ENCODE results near the gene RALGDS. TPM values are rescaled to one million over a fixed set of nuclear protein-coding genes. Genes with fewer than 3 reads are reported as not detected.

The RALGDS gene
- total and polyA plus RNA-seq, 2 of the 4 experiments (the other 2 are of a cell fraction), result 13.1 to 36.9 TPM

DNA sequence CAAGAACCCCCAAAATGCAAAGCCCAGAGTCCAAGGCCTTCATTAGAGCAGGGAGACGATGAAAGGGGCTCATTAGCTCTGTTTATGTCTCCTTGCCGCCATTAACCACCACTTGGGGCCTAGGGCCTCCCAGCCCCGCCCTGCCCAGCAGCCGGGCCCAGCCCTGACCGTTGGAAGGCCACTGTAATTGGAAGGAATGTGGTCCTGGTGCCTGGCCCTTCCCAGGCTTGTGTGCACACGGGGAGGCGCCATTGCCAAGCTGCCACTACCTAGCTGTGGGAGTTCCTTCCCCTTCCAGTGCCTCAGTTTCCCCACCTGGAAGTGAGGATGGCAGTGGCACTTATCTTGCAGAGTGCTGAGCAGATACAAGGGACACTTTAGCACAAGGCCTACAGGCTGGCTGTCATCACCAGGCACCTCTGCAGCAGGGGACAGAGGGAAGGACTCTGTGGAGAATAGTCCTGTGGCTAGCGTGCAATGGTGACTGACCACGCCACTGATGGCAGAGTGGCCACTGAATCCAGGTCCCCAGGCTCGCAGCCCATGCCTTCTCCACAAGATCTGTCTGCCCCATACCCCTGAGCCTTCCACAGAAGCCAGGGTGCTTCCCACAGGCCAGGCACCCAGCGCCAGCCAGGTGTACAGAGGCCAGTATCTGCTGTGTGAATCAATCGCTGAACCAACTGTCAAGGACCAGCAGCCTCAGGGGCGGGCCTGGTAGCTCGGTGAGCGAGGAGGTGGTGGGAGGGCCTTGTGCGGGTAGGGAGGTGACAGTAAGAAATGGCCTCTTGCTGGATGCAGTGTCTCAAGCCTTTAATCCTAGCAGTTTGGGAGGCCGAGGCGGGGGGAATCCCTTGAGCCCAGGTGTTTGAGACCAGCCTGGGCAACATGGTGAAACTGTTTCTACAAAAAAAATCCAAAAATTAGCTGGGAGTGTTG is 21.9 kb upstream of the RALGDS start:
- no peak overlapping the region for H2BK15ac ChIP-seq (ENCODE audit: low read depth, low read length)
- H3K9me3 ChIP-seq (ENCODE audit: control insufficient read depth, insufficient read depth, low read length), result no peaks in the 10 kb centered on the region
- H3K4me3 ChIP-seq (ENCODE audit: insufficient read depth, low read depth, low read length), result no peak overlapping the region
- H4K20me1 ChIP-seq (ENCODE audit: insufficient read depth, low read length), result peaks cover 84% of the 10 kb centered on the region
- no peak overlapping the region for H3K9ac ChIP-seq (ENCODE audit: low read depth, low read length)
- H2AFZ ChIP-seq (replicated peaks; ENCODE audit: low read length, poor library complexity), result peak overlapping the region; percentile 17
- H3K27me3 ChIP-seq (ENCODE audit: control insufficient read depth, insufficient read depth, low read length), result no peaks in the 10 kb centered on the region
- intact Hi-C loops (cut with micrococcal nuclease) (no loop called here), in situ Hi-C loops (cut with MboI; ENCODE audit: low sequenced_read_pairs) (no loop called here), dilution Hi-C loops (cut with HindIII; ENCODE audit: low sequenced_read_pairs, unreplicated experiment) (no loop called here)
- no peak overlapping the region for H3K27ac ChIP-seq (ENCODE audit: insufficient read depth, low read length)
- DNase-seq, result no peak
- H4K8ac ChIP-seq (ENCODE audit: low read depth in 2 of 2, low read length in 2 of 2), result no peak overlapping the region
- H2AK5ac ChIP-seq (ENCODE audit: low read depth, low read length), result peak overlapping the region; percentile 15; the same call in 1 of the 2 replicates
- no peak overlapping the region for H2BK20ac ChIP-seq (ENCODE audit: low read depth, low read length)
- H2AK9ac ChIP-seq (replicated peaks; ENCODE audit: low read depth, low read length, poor library complexity), result no peak overlapping the region
- WGBS, 2 experiments (ENCODE audit: extremely low coverage in 2 of 2, insufficient read length in 1 of 2), result 81% methylated on average over 5 of the region's 18 CpGs; no CpG with 5 or more reads in 1 of the 2 experiments
- no peak overlapping the region for H3K4me2 ChIP-seq (ENCODE audit: low read depth, low read length)
- CTCF ChIA-PET, result interaction anchor here (1.6 to 2.0 kb wide), 2 partner anchors 8 to 10 kb away, joined by 6 to 20 read pairs; no protein-coding TSS in a partner anchor
- no peak overlapping the region for H3K4ac ChIP-seq (ENCODE audit: low read depth, low read length)
- no peak overlapping the region for H2BK5ac ChIP-seq (ENCODE audit: low read depth, low read length, poor library complexity, severe bottlenecking)
- no peak overlapping the region for H3K18ac ChIP-seq (ENCODE audit: low read depth, low read length)
- H3K36me3 ChIP-seq (ENCODE audit: control insufficient read depth, insufficient read depth, low read length), result no peaks in the 10 kb centered on the region
- H3K56ac ChIP-seq (ENCODE audit: extremely low read depth, insufficient read depth, low read length), result no peak overlapping the region
- no peak overlapping the region for H3K14ac ChIP-seq (replicated peaks; ENCODE audit: low read depth, low read length)
- peaks cover 11 to 59% of the 10 kb centered on the region in 2 experiments for H3K79me1 ChIP-seq (ENCODE audit: low read depth in 1 of 2, low read length in 2 of 2)
- no peak overlapping the region for H4K5ac ChIP-seq (ENCODE audit: low read depth, low read length)
- TF ChIP-seq FOS (IDR thresholded peaks at IDR 0.05; ENCODE audit: low read depth, low read length) (no peak), NFE2L2 (IDR thresholded peaks at IDR 0.05; ENCODE audit: low read depth, low read length) (no peak), CHD1 (IDR thresholded peaks at IDR 0.05; ENCODE audit: low read depth, low read length) (no peak), MXI1 (IDR thresholded peaks at IDR 0.05; ENCODE audit: borderline replicate concordance, low read depth, low read length) (no peak), POLR2A (IDR thresholded peaks at IDR 0.05; ENCODE audit: low read depth, low read length) (no peak), RFX5 (IDR thresholded peaks at IDR 0.05; ENCODE audit: low read depth, low read length) (no peak)
- TF ChIP-seq, protein P1, sequence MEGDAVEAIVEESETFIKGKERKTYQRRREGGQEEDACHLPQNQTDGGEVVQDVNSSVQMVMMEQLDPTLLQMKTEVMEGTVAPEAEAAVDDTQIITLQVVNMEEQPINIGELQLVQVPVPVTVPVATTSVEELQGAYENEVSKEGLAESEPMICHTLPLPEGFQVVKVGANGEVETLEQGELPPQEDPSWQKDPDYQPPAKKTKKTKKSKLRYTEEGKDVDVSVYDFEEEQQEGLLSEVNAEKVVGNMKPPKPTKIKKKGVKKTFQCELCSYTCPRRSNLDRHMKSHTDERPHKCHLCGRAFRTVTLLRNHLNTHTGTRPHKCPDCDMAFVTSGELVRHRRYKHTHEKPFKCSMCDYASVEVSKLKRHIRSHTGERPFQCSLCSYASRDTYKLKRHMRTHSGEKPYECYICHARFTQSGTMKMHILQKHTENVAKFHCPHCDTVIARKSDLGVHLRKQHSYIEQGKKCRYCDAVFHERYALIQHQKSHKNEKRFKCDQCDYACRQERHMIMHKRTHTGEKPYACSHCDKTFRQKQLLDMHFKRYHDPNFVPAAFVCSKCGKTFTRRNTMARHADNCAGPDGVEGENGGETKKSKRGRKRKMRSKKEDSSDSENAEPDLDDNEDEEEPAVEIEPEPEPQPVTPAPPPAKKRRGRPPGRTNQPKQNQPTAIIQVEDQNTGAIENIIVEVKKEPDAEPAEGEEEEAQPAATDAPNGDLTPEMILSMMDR (conservative IDR thresholded peaks at IDR 0.05; ENCODE audit: low read depth, low read length), result no peak
- no peak overlapping the region for H3K23ac ChIP-seq (ENCODE audit: low read depth, low read length)
- no peak for ATAC-seq (ENCODE audit: low read depth)
- peaks cover 15% of the 10 kb centered on the region for H3K4me1 ChIP-seq (ENCODE audit: control insufficient read depth, insufficient read depth, low read length)
- 0 out of 2 replicates have a peak, but pooled peaks cover 5% of the 10 kb centered on the region for H3K9me1 ChIP-seq (ENCODE audit: insufficient read depth, low read length)
- POLR2A ChIA-PET (ENCODE audit: unreplicated experiment), result no interaction called here
- H4K91ac ChIP-seq (ENCODE audit: insufficient read depth, low read depth, low read length), result no peak overlapping the region
- BruUV-seq (replicated peaks), result no TSS peak
- no peak overlapping the region for H2BK120ac ChIP-seq (ENCODE audit: low read depth, low read length)

Data from IMR-90 (cell line).